Esophagus muscularis mucosa (tissue), 4 donors: ENCODE data around the gene BICC1. TPM values are rescaled to one million over a fixed set of nuclear protein-coding genes. Genes with fewer than 3 reads are reported as not detected.

Experiments used
- DNase-seq: peaks from one replicate; pipeline ENCODE4 v3.0.0-alpha.2; 2017; ENCODE audit errors: extremely low spot score
- H3K27ac ChIP-seq, 4 donors: fragments of 200-600 bp; sonication (generic); replicated peaks in 1 of 4; 1 replicate in 3 of 4; 2 replicates in 1 of 4; pipeline ENCODE4 v1.5.1; 2016 to 2019; ENCODE audit warnings: mild to moderate bottlenecking in 1 of 4
- H3K27me3 ChIP-seq, 4 donors: fragments of 200-600 bp; sonication (generic); one replicate each; pipeline versions ENCODE4 v1.5.1 to v1.6.0; 2016 to 2019
- H3K36me3 ChIP-seq, 4 donors: fragments of 200-600 bp; sonication (generic); one replicate each; pipeline ENCODE4 v1.5.1; 2016 to 2019
- H3K4me1 ChIP-seq, 4 donors: fragments of 200-600 bp; sonication (generic); one replicate each; pipeline ENCODE4 v1.5.1; 2016 to 2019
- H3K4me3 ChIP-seq, 4 donors: fragments of 200-600 bp; sonication (generic); 1 replicate in 2 of 4; 2 replicates in 2 of 4; pipeline ENCODE4 v1.5.1; 2016 to 2019; ENCODE audit warnings: mild to moderate bottlenecking in 4 of 4, moderate library complexity in 1 of 4
- H3K9me3 ChIP-seq, 4 donors: fragments of 200-600 bp; sonication (generic); 1 replicate in 3 of 4; 2 replicates in 1 of 4; pipeline ENCODE4 v1.5.1; 2016 to 2019
- EP300 ChIP-seq: sonication (generic); formaldehyde crosslinking; IDR thresholded peaks from one replicate; pipeline ENCODE4 v1.6.1; 2017; ENCODE audit warnings: antibody characterized with exemption
- POLR2A ChIP-seq: fragments of 450-650 bp; IDR thresholded peaks from one replicate; pipeline ENCODE4 v1.6.1; 2017; ENCODE audit warnings: antibody characterized with exemption, moderate library complexity, mild to moderate bottlenecking, low read depth
- POLR2AphosphoS5 ChIP-seq, 2 donors: sonication (generic); formaldehyde crosslinking; IDR thresholded peaks; one replicate each; pipeline ENCODE4 v1.6.1; 2017; ENCODE audit warnings: antibody characterized with exemption in 2 of 2
- WGBS: methylation state at CpG from one replicate; pipeline ENCODE4 v1.1.5; 2018; 5-methylcytosine and 5-hydroxymethylcytosine counted together
- intact Hi-C: fragments of 100-400 bp; cut with DNase I; formaldehyde crosslinking; loops from one replicate; pipeline ENCODE4 v1.15.1; 2023
- total RNA-seq, 4 donors: library from RNA; depleted of rRNA; stranded (reverse); fragments of >200 nt; gene quantifications; one replicate each; pipeline versions ENCODE4 v1.1.0 to v1.2.1, GENCODE V29; 2016
- TF ChIP-seq, protein P1 (sequence below), 3 experiments: fragments of 200-600 bp in 2 of 3; fragments of 450-650 bp in 1 of 3; sonication (generic) in 2 of 3; IDR thresholded peaks; one replicate each; pipeline ENCODE4 v1.5.1; 2017 to 2019; ENCODE audit warnings: antibody characterized with exemption in 3 of 3, mild to moderate bottlenecking in 2 of 3, moderate library complexity in 1 of 3

BICC1 gene
- total RNA-seq, 4 donors from 2014 or later = 19.1 to 24.9 (median 20.5) TPM

GRCh38 chr10:58715061-58715460, 202.4 kb downstream of the BICC1 start:
- no peak for TF ChIP-seq EP300
- TF ChIP-seq, protein P1, sequence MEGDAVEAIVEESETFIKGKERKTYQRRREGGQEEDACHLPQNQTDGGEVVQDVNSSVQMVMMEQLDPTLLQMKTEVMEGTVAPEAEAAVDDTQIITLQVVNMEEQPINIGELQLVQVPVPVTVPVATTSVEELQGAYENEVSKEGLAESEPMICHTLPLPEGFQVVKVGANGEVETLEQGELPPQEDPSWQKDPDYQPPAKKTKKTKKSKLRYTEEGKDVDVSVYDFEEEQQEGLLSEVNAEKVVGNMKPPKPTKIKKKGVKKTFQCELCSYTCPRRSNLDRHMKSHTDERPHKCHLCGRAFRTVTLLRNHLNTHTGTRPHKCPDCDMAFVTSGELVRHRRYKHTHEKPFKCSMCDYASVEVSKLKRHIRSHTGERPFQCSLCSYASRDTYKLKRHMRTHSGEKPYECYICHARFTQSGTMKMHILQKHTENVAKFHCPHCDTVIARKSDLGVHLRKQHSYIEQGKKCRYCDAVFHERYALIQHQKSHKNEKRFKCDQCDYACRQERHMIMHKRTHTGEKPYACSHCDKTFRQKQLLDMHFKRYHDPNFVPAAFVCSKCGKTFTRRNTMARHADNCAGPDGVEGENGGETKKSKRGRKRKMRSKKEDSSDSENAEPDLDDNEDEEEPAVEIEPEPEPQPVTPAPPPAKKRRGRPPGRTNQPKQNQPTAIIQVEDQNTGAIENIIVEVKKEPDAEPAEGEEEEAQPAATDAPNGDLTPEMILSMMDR (IDR thresholded peaks at IDR 0.05) = no peak
- TF ChIP-seq POLR2AphosphoS5 (IDR thresholded peaks at IDR 0.05) = no peak
- no peak for TF ChIP-seq POLR2A
- H3K27ac ChIP-seq = peak overlapping the region in 1 of 4 donors; percentile 1
- no peaks in the 10 kb centered on the region for H3K27me3 ChIP-seq
- no peak overlapping the region for H3K4me3 ChIP-seq
- H3K9me3 ChIP-seq = no peaks in the 10 kb centered on the region
- 58% methylated on average over 2 of the region's 2 CpGs for WGBS
- DNase-seq = no peak
- H3K4me1 ChIP-seq = peaks cover 0 to 29% (median 23%) of the 10 kb centered on the region in 4 donors
- intact Hi-C loops = no loop called here
- H3K36me3 ChIP-seq = no peaks in the 10 kb centered on the region

DNA sequence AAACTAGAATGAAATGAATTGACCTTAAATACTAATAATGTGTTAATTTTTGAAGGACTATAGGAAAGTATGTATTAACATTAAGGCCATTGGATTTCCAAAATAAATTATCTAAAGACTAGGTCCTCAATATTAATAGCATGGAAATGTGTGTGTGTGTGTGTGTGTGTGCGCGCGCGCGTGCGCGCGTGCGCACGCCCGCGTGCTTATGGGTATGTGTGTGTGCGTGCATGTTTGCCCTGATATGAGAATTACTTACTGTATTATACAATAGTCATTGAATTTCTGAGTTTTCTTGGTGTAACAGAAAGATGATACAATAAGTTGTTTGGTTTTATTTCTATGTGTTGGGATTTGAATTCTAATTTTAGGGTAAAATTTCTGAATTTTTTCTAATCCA, 205.9 kb downstream of the BICC1 start:
- Histone ChIP-seq H3K4me3 (no peak overlapping the region), H3K36me3 (no peaks in the 10 kb centered on the region), H3K4me1 (peaks cover 0 to 50% (median 46%) of the 10 kb centered on the region in 4 donors), H3K9me3 (no peaks in the 10 kb centered on the region), H3K27me3 (no peaks in the 10 kb centered on the region), H3K27ac (peak overlapping the region in 2 of 4 donors; percentile 74)
- intact Hi-C loops = no loop called here
- WGBS = 67% methylated on average over 13 of the region's 13 CpGs
- TF ChIP-seq POLR2A = no peak
- TF ChIP-seq POLR2AphosphoS5 (IDR thresholded peaks at IDR 0.05) = no peak
- TF ChIP-seq, protein P1 (IDR thresholded peaks at IDR 0.05) = no peak
- TF ChIP-seq EP300 = no peak
- no peak for DNase-seq

- Histone ChIP-seq H3K9me3 (no peaks in the 10 kb centered on the region), H3K4me1 (peaks cover 0 to 40% (median 34%) of the 10 kb centered on the region in 4 donors), H3K27me3 (peaks cover 0 to 3% (median 0%) of the 10 kb centered on the region in 4 donors), H3K36me3 (no peaks in the 10 kb centered on the region), H3K4me3 (no peak overlapping the region), H3K27ac (peak overlapping the region; percentile 69 to 76 (median 74))
- TF ChIP-seq, protein P1 (IDR thresholded peaks at IDR 0.05) = no peak
- peak in 1 of 2 donors; percentile 6 for TF ChIP-seq POLR2AphosphoS5 (IDR thresholded peaks at IDR 0.05)
- intact Hi-C loops = no loop called here
- 45% methylated on average over 4 of the region's 4 CpGs for WGBS
- no peak for DNase-seq
Observed at GRCh38 chr10:58721601-58722281, 209.1 kb downstream of the BICC1 start.

- peaks cover 0 to 3% (median 0%) of the 10 kb centered on the region in 4 donors for H3K27me3 ChIP-seq
- peak overlapping the region in 2 of 4 donors; percentile 5 to 36 for H3K27ac ChIP-seq
- peaks cover 0 to 35% (median 34%) of the 10 kb centered on the region in 4 donors for H3K4me1 ChIP-seq
- no peak for DNase-seq
- intact Hi-C loops = no loop called here
- H3K9me3 ChIP-seq = no peaks in the 10 kb centered on the region
- no peak overlapping the region for H3K4me3 ChIP-seq
- WGBS = 72% methylated on average over 2 of the region's 2 CpGs
- H3K36me3 ChIP-seq = no peaks in the 10 kb centered on the region
- TF ChIP-seq POLR2A (no peak), EP300 (no peak), POLR2AphosphoS5 (IDR thresholded peaks at IDR 0.05) (no peak)
- TF ChIP-seq, protein P1 (IDR thresholded peaks at IDR 0.05) = no peak
Observed at GRCh38 chr10:58723186-58723585, 210.5 kb downstream of the BICC1 start.
